Panc1 (cell line): ENCODE measurements around the gene FIBP. TPM values are rescaled to one million over a fixed set of nuclear protein-coding genes. Genes with fewer than 3 reads are reported as not detected.

ENCODE experiments used
- ATAC-seq: fragments of 200-7000 bp; cut with Tn5 transposase; 2 replicates; pipeline ENCODE4 v1.9.1; 2020; ENCODE audit warnings: mild to moderate bottlenecking, moderate library complexity
- BruUV-seq: library from RNA; stranded (reverse); fragments of 400-500 nt; replicated peaks from 2 replicates; lab custom pipeline; 2021; lab: Mats Ljungman, UMichigan
- CTCF ChIA-PET: fragments of 300-600 bp; sonication (Branson Sonifier 250); formaldehyde crosslinking; loops from one replicate; lab custom pipeline; 2022; ENCODE audit warnings: antibody characterized with exemption; lab: Charles Lee
- POLR2A ChIA-PET: fragments of 300-600 bp; sonication (Branson Sonifier 250); formaldehyde crosslinking; loops from one replicate; lab custom pipeline; 2022; ENCODE audit warnings: antibody characterized with exemption; lab: Charles Lee
- DNase-seq: peaks from one replicate; pipeline ENCODE4 v3.0.0-alpha.2; 2010; ENCODE audit warnings: low read depth, low spot score
- H3K27ac ChIP-seq: 2 replicates; pipeline ENCODE4 v1.5.1; 2011; ENCODE audit warnings: mild to moderate bottlenecking, low read length, inconsistent platforms
- H3K27me3 ChIP-seq: fragments of 200-500 bp; sonication (Bioruptor generic); 2 replicates; pipeline ENCODE4 v1.6.0; 2014; ENCODE audit warnings: low read length, inconsistent platforms; ENCODE audit not compliant: control insufficient read depth, insufficient read depth
- H3K36me3 ChIP-seq: fragments of 200-500 bp; sonication (Bioruptor generic); 2 replicates; pipeline ENCODE4 v1.5.1; 2014; ENCODE audit warnings: inconsistent platforms, mild to moderate bottlenecking, low read length, moderate library complexity; ENCODE audit not compliant: control insufficient read depth, insufficient read depth
- H3K4me1 ChIP-seq: 2 replicates; pipeline ENCODE4 v1.5.1; 2011; ENCODE audit warnings: inconsistent platforms, mild to moderate bottlenecking, low read length, moderate library complexity; ENCODE audit not compliant: control insufficient read depth, insufficient read depth
- H3K4me3 ChIP-seq, 2 experiments: 2 replicates each; pipeline ENCODE4 v1.5.1; 2011 to 2012; ENCODE audit warnings: low read depth in 2 of 2, low read length in 2 of 2, mild to moderate bottlenecking in 2 of 2, inconsistent platforms in 1 of 2, moderate library complexity in 1 of 2
- H3K9me3 ChIP-seq: fragments of 200-500 bp; sonication (Bioruptor generic); 2 replicates; pipeline ENCODE4 v1.5.1; 2014; ENCODE audit warnings: low read depth, mild to moderate bottlenecking, inconsistent platforms, low read length, moderate library complexity; ENCODE audit not compliant: control insufficient read depth, insufficient read depth
- CTCF ChIP-seq: fragments of 450-650 bp; IDR thresholded peaks from 2 replicates; pipeline ENCODE4 v1.5.1; 2017; ENCODE audit warnings: mild to moderate bottlenecking
- POLR2AphosphoS5 ChIP-seq: IDR thresholded peaks from 2 replicates; pipeline ENCODE4 v1.6.1; 2012; ENCODE audit warnings: mild to moderate bottlenecking, low read depth, low read length, moderate library complexity
- REST ChIP-seq, 2 experiments: IDR thresholded peaks; 2 replicates each; pipeline ENCODE4 v1.6.1; 2011 to 2012; ENCODE audit warnings: low read depth in 2 of 2, control low read depth in 1 of 2, low read length in 1 of 2, mild to moderate bottlenecking in 1 of 2, moderate library complexity in 1 of 2; ENCODE audit not compliant: insufficient read depth in 1 of 2
- SIN3A ChIP-seq: IDR thresholded peaks from 2 replicates; pipeline ENCODE4 v1.6.1; 2012; ENCODE audit warnings: low read depth, mild to moderate bottlenecking, low read length, moderate library complexity, borderline replicate concordance; ENCODE audit not compliant: insufficient read depth
- TCF7L2 ChIP-seq: IDR thresholded peaks from 2 replicates; pipeline ENCODE4 v1.6.1; 2011; ENCODE audit warnings: mild to moderate bottlenecking, low read depth, low read length, inconsistent platforms
- in situ Hi-C: cut with HindIII; loops from 2 replicates; pipeline ENCODE4 v1.10.0; 2016; ENCODE audit warnings: low sequenced_read_pairs, low pct_unique_long_range_greater_than_20kb
- intact Hi-C: fragments of 100-400 bp; cut with micrococcal nuclease; formaldehyde crosslinking; loops from one replicate; pipeline ENCODE4 v1.10.0; 2022; ENCODE audit not compliant: unreplicated experiment
- total RNA-seq: library from RNA; stranded (reverse); gene quantifications from one replicate; pipeline ENCODE4 v1.2.1, GENCODE V29; 2021; ENCODE audit not compliant: unreplicated experiment

Gene FIBP
- total RNA-seq, 1 experiment from 2014 or later = 105 TPM

GRCh38 chr11:65871811-65872548, 16.3 kb downstream of the FIBP start:
- Histone ChIP-seq H3K4me1 (peaks cover 12% of the 10 kb centered on the region), H3K4me3 (peak overlapping the region; percentile 16 to 57; a peak in 2 of 4 replicates), H3K27me3 (no peaks in the 10 kb centered on the region), H3K27ac (peak overlapping the region; percentile 65), H3K36me3 (no peaks in the 10 kb centered on the region), H3K9me3 (no peaks in the 10 kb centered on the region)
- ATAC-seq (peak; percentile 14), DNase-seq (no peak)
- intact Hi-C loops = no loop called here
- in situ Hi-C loops = no loop called here
- no TSS peak for BruUV-seq
- POLR2A ChIA-PET = interaction anchor here (0.5 to 1.4 kb wide), 3 partner anchors 19 to 1560 kb away, joined by 3 to 11 read pairs (median 5); no protein-coding TSS in a partner anchor
- no peak for TF ChIP-seq REST (IDR thresholded peaks at IDR 0.05; ENCODE audit: insufficient read depth in 1 of 2, low read depth in 2 of 2, low read length in 1 of 2)
- TF ChIP-seq POLR2AphosphoS5 = no peak
- TF ChIP-seq TCF7L2 = no peak
- no peak for TF ChIP-seq CTCF
- no peak for TF ChIP-seq SIN3A
- CTCF ChIA-PET = interaction anchor here (0.7 to 1.6 kb wide), 4 partner anchors 12 to 184 kb away, joined by 3 to 6 read pairs (median 4); partner anchors contain the start of gene MUS81

- H3K4me3 ChIP-seq = no peak overlapping the region
- no peaks in the 10 kb centered on the region for H3K9me3 ChIP-seq
- no peak for ATAC-seq
- H3K36me3 ChIP-seq = no peaks in the 10 kb centered on the region
- BruUV-seq = no TSS peak
- ChIA-PET CTCF (interaction anchor here (0.6 to 1.9 kb wide), 5 partner anchors 11 to 118 kb away, joined by 3 to 10 read pairs (median 5); partner anchors contain the start of gene MUS81), POLR2A (interaction anchor here (1.4 to 2.1 kb wide), 3 partner anchors 10 to 18 kb away, joined by 5 to 9 read pairs (median 7); partner anchors contain the start of gene MUS81)
- no peak for DNase-seq
- intact Hi-C loops = no loop called here
- no peaks in the 10 kb centered on the region for H3K27me3 ChIP-seq
- in situ Hi-C loops = no loop called here
- TF ChIP-seq SIN3A (no peak), POLR2AphosphoS5 (peak; percentile 34; the same call in 1 of the 2 replicates), REST (IDR thresholded peaks at IDR 0.05; ENCODE audit: insufficient read depth in 1 of 2, low read depth in 2 of 2, low read length in 1 of 2) (no peak)
- H3K27ac ChIP-seq = peak overlapping the region; percentile 60
- H3K4me1 ChIP-seq = peaks cover 15% of the 10 kb centered on the region
Observed at GRCh38 chr11:65870706-65871681, 17.3 kb downstream of the FIBP start.
